ENCODE measurements around the gene OTUB1. TPM values are rescaled to one million over a fixed set of nuclear protein-coding genes. Genes with fewer than 3 reads are reported as not detected.

OTUB1 gene
- total and polyA plus RNA-seq, 9 of the 15 experiments (the other 6 are each of a cell fraction or from before 2014, with no cell fraction given), result 29.5 to 134 (median 66.1) TPM

DNA sequence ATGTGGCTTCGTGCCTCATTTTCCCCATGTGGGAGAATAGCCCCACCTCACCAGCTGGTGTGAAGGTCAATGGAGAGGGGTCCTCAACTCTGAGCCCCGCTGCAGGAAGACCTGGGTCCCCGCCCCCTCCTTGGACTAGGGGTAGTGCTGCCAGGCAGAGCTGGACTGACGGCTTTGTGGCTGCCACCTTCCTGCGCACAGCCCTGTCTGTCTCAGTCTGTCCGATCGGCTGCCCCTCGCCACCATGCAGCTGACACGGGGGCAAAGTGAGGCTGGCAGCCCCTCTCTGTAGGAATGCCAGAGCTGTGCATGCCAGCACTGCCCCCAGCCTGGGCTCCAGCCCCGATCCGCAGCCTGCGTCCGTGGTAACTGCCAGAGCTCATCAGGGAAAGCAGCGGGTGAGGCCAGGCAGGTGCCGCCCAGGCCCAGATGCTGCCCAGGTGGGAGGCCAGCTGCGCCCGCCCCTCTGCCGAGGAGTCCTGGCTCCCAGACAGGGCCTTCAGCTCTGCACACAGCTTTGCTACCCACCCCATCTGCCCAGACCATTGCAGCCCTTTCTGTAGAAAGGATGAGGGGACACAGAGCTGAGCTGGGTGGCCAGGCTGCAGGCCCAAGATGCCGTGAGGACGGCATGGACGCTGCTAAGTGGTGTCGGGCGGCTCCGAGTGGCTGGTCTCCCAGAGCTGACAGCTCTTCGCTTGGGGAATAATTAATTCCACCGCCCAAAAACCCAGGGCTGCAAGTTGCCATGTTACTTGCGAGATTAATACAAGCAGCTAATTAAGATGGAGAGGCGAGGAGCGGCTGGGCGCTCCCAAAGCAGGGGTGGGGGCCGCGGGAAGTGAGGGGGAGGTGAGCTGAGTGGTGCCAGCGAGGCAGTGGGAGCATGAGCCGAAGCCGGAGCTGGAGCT, 30.0 kb downstream of the OTUB1 start:
- in situ Hi-C loops (cut with MboI) (no loop called here), intact Hi-C loops (cut with micrococcal nuclease) (no loop called here)
- Histone ChIP-seq H3K4me1 (replicated peaks in 1 of 2; ENCODE audit: control insufficient read depth in 2 of 2, insufficient read depth in 2 of 2, low read length in 2 of 2) (peaks cover 0 to 48% of the 10 kb centered on the region in 2 experiments; a peak in 2 of 5 replicates), H3K4me2 (ENCODE audit: insufficient read depth, low read length) (no peak overlapping the region), H3K4me3 (no peak overlapping the region), H4K20me1 (replicated peaks; ENCODE audit: control insufficient read depth, insufficient read depth, low read length) (peaks cover 48% of the 10 kb centered on the region), H3K79me2 (ENCODE audit: control insufficient read depth, insufficient read depth, low read length) (no peaks in the 10 kb centered on the region), H3K27me3 (ENCODE audit: control insufficient read depth in 2 of 2, insufficient read depth in 2 of 2, low read length in 2 of 2) (peaks cover 0 to 4% of the 10 kb centered on the region in 2 experiments; a peak in 1 of 5 replicates), H3K9ac (ENCODE audit: insufficient read depth in 1 of 2, low read depth in 2 of 2, low read length in 2 of 2) (no peak overlapping the region; a peak in 1 of 4 replicates), H3K9me3 (replicated peaks; ENCODE audit: control insufficient read depth, insufficient read depth, low read depth, low read length) (no peaks in the 10 kb centered on the region), H3K36me3 (ENCODE audit: control insufficient read depth, insufficient read depth, low read length) (no peaks in the 10 kb centered on the region), H3K9me1 (ENCODE audit: control insufficient read depth, insufficient read depth, low read length) (no peaks in the 10 kb centered on the region), H3K27ac (ENCODE audit: extremely low read depth, low read depth, low read length) (no peak overlapping the region), H2AFZ (ENCODE audit: low read depth, low read length) (no peak overlapping the region)
- TF ChIP-seq HIVEP1 (CRISPR knock-in tag; IDR thresholded peaks at IDR 0.05) (no peak), FOSL1 (tag; conservative IDR thresholded peaks at IDR 0.05) (no peak), ZNF23 (CRISPR knock-in tag; IDR thresholded peaks at IDR 0.05) (no peak), RBBP5 (IDR thresholded peaks at IDR 0.05; ENCODE audit: borderline replicate concordance, insufficient read depth, low read length, poor library complexity, severe bottlenecking) (no peak), TAF15 (IDR thresholded peaks at IDR 0.05; ENCODE audit: low read depth, low read length) (no peak), ZNF668 (CRISPR knock-in tag; IDR thresholded peaks at IDR 0.05) (no peak), RBM15 (IDR thresholded peaks at IDR 0.05; ENCODE audit: insufficient read depth, low read length) (no peak), RFX7 (CRISPR knock-in tag; IDR thresholded peaks at IDR 0.05) (no peak), ZNF583 (CRISPR knock-in tag; IDR thresholded peaks at IDR 0.05) (no peak), ARHGAP35 (IDR thresholded peaks at IDR 0.05; ENCODE audit: partially characterized antibody) (no peak), STAT5B (CRISPR knock-in tag; IDR thresholded peaks at IDR 0.05) (no peak), YY1 (IDR thresholded peaks at IDR 0.05; ENCODE audit: borderline replicate concordance in 1 of 3, control insufficient read depth in 1 of 3, extremely low read depth in 1 of 3, insufficient read depth in 3 of 3, insufficient read length in 1 of 3, insufficient replicate concordance in 2 of 3, low read depth in 1 of 3, low read length in 2 of 3) (no peak), MCM3 (IDR thresholded peaks at IDR 0.05) (no peak), NCOA2 (IDR thresholded peaks at IDR 0.05; ENCODE audit: partially characterized antibody in 2 of 2) (no peak)
- TF ChIP-seq, protein P1, sequence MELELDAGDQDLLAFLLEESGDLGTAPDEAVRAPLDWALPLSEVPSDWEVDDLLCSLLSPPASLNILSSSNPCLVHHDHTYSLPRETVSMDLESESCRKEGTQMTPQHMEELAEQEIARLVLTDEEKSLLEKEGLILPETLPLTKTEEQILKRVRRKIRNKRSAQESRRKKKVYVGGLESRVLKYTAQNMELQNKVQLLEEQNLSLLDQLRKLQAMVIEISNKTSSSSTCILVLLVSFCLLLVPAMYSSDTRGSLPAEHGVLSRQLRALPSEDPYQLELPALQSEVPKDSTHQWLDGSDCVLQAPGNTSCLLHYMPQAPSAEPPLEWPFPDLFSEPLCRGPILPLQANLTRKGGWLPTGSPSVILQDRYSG (tag; conservative IDR thresholded peaks at IDR 0.05; ENCODE audit: low read depth), result no peak
- TF ChIP-seq, protein P2, sequence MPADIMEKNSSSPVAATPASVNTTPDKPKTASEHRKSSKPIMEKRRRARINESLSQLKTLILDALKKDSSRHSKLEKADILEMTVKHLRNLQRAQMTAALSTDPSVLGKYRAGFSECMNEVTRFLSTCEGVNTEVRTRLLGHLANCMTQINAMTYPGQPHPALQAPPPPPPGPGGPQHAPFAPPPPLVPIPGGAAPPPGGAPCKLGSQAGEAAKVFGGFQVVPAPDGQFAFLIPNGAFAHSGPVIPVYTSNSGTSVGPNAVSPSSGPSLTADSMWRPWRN (IDR thresholded peaks at IDR 0.05; ENCODE audit: low read depth), result no peak
- ChIA-PET CTCF (ENCODE audit: low intra/inter-chr PET ratio) (no interaction called here), POLR2A (interaction anchor here (0.5 to 1.7 kb wide), 11 partner anchors 9 to 40 kb away, joined by 3 to 8 read pairs (median 4); no protein-coding TSS in a partner anchor)
- WGBS (ENCODE audit: insufficient coverage, low coverage, missing lambda C conversion rate), result 59% methylated on average over 27 of the region's 35 CpGs
- FAIRE-seq (no peak), ATAC-seq (peak; percentile 27; the same call in 1 of the 3 replicates), DNase-seq (ENCODE audit: extremely low read depth in 1 of 4, low spot score in 3 of 4) (no peak)
- no TSS peak for BruUV-seq (replicated peaks)

Measured in K562 (cell line).